Posterior cingulate gyrus (tissue), 11 donors: ENCODE results near the gene CARM1.
A peak's percentile ranks its signal among the peaks of the same experiment; 100 is the strongest.
"Not testable (repeated sequence)": the region's sequence is repeated elsewhere in the genome, so short reads cannot be mapped to it uniquely, and the experiment has no call there.

Source experiments
- DNase-seq, 10 donors: peaks; one replicate each; pipeline versions ENCODE4 v3.0.0 to v3.0.0-alpha.2; 2020 to 2021; ENCODE audit warnings: mixed read lengths in 3 of 10
- intact Hi-C: fragments of 100-400 bp; cut with DNase I; formaldehyde crosslinking; loops from one replicate; pipeline ENCODE4 v1.15.1; 2023

CARM1 gene

DNA sequence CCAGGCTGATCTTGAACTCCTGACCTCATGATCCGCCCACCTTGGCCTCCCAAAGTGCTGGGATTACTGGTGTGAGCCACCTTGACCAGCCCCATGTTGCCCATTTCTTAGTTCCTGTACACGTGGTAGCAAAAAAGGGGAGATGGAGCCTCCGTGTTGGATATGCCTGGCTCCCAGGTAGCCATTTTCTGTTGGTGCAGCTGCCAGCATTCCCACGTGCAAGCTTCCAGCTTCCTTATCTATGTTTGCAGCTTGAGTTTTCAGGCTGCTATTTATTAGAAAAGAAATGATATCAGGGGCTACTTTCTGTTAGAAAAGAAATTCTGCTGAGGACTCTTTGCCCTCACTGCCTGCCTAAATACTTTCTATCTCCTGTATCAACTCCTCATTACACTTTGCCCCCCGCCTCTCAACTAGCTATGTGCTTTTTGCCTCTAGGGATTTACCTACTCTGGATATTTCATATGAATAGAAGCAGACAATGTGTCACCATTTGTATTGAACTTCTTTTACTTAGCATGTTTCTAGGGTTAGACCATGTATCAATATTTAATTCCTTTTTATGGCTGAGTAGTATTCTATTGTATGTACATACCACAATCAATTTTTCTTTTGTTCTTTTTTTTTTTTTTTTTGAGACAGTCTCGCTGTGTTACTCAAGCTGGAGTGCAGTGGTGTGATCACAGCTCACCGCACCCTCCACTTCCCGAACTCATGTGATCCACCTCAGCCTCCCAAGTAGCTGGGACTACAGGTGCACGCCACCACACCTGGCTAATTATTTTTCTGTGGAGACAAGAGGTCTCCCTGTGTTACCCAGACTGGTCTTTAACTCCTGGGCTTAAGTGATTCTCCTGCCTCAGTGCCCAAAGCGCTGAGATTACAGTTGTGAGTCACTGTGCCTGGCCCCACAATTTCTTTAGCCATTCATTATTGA lies 32.0 kb upstream of the CARM1 start:
- DNase-seq, result peak in 1 of 10 donors; percentile 24
- intact Hi-C loops, result loop anchor here (10.0 kb wide), 1 partner anchor 125 kb away; the partner anchor contains the start of gene DNM2

DNA sequence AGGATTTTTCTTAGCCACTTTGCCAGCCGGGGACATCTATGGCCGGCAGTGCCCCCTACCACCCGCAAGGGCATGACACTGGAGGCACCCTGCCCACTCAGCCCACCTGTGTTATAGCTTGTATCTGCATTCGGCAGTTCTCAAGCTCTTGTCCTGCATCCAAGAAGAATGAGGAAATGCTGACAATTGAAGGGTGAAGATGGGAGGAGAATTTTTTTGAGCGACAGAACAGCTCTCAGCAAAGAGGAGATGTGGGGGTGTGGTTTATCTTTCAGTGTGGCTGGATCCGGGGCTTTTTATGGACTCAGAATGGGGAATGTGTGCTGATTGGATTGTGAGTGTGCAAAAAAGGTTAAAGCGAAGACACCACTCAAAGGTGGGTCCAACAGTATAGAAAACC lies 28.6 kb upstream of the CARM1 start:
- no peak for DNase-seq
- intact Hi-C loops, result no loop called here

DNA sequence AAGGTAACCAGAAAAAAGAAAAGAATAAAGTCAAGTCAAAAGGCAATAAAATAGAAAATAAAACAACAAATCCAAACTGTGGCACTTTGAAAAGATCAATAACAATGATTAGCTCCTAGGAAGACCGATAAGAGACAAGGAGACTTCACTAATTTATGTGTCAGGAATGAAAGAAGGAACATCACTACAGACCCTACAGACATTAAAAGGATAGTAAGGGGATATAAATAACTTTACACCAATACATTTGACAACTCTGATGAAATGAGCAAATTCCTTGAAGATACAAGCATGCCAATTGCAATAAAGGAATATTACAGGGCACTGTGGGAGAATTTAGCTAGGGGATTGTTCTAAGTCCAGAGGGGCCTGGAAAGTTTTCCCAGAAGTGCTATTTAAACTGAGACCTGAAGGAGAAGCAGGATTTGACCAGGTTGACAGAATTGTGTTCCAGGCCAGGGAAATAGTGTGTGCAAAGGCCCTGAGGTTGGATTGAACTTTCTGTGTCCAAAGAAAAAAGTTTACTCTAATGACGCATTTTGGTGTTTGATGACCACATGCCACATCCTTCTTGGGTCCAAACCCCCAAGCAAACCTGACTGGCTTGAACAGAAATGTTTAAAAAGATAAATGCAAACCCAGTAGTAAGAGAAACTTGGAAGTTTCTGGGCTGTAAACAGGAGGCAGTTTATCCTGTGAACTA lies 24.7 kb upstream of the CARM1 start:
- intact Hi-C loops, result no loop called here
- no peak for DNase-seq

DNA sequence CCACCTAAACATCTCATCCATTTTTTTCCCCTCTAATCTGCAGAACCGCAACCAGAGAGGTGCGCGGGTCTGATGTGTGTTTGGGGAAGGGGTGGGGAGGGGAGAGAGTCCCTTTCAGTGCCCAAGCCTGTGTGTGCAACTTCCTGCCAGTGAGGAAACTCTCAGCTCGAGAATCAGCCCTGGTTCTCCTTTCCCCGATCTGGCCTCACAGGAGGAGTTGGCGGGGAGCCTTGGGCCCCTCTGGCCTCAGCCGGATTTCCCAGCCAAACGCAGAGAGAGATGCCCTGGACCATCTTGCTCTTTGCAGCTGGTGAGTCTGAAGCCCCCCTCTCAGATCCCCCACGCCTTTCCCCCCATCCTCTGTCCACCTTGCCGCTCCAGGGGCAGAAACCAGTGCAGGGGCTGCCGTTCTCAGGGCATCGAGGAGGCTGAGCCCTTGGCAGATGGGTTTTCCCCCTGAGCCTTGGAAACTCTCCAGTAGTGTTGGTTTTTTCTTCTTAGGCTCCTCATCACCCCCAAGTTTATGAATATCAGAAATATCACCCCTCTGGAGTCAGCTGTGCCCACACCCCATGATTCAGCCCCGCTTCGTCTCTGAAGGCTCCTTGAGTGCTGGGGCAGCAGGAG lies 23.0 kb upstream of the CARM1 start, which contains the start of gene C19orf38:
Gene C19orf38 (plus strand): TSS at position 186 of the 627 bp plus-strand sequence. CDS start 94 bp downstream, at position 280.
- DNase-seq, result no peak
- intact Hi-C loops, result no loop called here

DNA sequence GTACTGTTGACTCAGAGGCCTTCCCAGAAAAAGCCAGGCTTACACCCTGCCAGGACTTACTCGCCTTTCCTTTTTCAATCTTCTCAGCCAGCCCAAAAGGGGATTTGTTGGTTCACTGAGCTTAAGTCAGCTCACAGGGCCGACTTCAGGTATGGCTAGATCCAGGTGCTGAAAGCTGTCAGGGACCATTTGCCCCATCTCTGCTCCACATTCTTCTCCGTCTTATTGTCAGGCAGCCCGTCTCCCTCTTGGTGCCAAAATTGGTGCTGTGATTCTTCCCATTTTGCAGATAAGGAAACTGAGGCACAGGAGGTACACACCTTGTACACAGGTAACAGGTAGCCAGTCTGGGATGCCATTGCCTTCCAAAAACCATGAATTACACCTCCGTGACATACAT lies 20.7 kb upstream of the CARM1 start:
- intact Hi-C loops, result no loop called here
- no peak for DNase-seq

DNA sequence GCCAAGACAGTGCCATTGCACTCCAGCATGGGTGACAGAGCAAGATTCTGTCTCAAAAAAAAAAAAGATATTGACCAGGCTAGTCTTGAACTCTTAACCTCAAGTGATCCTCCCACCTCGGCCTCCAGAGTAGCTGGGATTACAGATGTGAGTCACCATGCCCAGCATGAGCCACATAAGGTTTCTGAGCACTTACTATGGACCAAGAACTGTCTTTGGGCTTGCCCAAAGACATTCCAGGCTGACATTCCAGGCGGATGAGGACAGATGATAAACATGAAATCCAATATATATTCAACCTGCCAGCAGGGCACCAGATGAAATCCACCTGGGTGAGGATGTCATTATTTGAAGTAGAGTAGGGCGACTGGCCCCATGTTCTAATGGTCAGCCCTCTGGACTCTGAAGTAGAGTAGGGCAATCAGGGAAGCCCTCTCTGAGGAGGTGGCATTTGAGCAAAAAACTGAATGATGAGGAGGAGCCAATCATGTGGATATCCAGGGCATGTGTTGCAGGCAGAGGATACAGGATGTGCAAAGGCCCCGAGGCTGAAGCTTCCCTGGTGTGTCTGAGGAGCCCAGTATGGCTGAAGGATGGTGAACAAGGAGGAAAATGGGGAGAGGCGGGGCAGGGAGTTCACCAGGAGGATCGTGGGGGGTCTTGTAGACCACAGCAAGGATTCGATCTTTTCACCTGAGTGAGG lies 19.1 kb upstream of the CARM1 start:
- intact Hi-C loops, result no loop called here

DNA sequence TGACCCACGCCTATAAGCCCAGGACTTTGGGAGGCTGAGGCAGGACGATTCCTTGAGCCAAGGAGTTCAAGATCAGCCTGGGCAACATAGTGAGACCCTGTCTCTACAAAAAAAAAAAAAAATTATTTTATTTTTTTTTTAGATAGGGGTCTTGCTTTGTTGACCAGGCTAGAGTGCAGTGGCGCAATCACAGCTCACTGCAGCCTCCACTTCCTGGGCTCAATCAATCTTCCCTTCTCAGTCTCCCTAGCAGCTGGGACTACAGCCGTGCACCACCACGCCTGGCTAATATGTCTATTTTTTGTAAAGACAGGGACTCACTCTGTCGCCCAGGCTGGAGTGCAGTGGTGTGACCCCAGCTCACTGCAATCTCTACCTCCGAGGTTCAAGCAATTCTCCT lies 18.4 kb upstream of the CARM1 start:
- DNase-seq, result no peak
- intact Hi-C loops, result no loop called here

More for the DNA sequence above, 19.1 kb upstream of the CARM1 start:
- no peak for DNase-seq

DNA sequence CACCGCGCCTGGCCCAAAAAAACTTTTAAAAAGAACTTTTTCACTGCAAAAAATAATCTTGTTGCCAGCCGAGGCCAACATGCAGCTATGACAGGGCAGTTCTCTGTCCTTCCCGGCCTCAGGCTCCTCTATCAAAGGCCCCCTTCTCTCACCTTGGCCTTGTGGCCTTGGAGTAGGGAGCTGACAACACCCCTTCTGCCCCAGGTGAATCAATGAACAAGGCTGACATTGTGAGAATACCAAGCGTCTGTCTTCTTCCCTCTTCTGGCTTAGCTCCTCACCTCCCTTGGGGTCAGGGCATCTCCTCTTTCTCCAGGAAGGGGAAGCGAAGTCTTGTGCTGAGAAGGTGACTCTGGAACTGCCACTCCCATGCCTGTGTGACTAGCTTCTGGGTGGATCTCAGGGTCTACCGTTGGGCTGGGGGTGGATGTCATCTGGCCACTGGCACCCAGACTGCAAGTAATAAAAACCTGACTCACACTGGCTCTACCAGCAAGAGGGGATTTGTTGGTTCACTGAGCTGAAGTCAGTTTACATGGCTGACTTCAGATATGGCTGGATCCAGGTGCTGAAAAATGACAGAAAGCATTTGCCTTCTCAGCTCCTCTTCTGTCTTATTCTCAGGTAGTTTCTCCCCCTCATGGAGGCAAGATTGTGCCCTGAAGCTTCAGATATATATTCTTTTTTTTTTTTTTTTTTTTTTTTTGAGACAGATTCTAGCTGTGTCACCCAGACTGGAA lies 16.8 kb upstream of the CARM1 start:
- DNase-seq, result no peak
- intact Hi-C loops, result no loop called here

DNA sequence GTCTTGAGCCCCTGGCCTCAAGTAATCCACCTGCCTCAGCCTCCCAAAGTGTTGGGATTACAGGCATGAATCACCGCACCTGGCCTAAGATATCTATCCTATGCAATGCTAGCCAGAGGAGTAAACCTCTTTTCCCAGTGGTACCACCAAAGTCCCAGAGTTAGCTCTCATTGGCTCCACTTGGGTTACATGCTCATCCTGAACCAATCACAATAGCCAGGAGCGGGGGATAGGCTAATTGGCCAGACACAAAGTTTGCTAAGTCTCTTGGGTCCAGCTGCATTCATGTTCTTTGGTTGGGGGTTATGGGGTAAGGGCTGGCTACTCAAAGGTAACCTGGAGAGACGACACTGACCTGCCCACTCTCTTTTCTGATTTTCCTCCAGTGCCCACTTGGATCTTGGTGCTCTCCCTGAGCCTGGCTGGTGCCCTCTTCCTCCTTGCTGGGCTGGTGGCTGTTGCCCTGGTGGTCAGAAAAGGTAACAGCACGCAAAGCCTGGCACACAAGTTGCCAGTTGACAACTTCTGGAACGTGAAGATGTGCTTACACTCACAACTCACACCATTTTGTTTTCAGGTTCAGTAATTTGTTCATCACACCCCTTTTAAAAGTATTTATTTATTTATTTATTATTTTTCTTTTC lies 15.4 kb upstream of the CARM1 start:
- no peak for DNase-seq
- intact Hi-C loops, result no loop called here

DNA sequence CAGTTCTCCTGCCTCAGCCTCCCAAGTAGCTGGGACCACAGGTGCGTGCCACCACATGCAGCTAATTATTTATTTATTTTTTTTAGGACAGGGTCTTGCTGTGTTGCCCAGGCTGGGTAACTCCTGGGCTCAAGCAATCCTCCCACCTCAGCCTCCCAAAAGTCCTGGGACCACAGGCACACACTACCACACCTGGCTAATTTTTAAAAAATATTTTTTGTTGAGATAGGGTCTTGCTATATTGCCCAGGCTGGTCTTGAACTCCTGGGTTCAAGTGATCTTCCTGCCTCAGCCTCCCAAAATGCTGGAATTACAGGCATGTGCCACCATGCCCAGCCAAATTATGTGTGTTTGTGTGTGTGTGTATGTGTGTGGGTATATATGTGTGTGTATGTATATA lies 14.5 kb upstream of the CARM1 start:
- intact Hi-C loops, DNase-seq: not testable (repeated sequence)

DNA sequence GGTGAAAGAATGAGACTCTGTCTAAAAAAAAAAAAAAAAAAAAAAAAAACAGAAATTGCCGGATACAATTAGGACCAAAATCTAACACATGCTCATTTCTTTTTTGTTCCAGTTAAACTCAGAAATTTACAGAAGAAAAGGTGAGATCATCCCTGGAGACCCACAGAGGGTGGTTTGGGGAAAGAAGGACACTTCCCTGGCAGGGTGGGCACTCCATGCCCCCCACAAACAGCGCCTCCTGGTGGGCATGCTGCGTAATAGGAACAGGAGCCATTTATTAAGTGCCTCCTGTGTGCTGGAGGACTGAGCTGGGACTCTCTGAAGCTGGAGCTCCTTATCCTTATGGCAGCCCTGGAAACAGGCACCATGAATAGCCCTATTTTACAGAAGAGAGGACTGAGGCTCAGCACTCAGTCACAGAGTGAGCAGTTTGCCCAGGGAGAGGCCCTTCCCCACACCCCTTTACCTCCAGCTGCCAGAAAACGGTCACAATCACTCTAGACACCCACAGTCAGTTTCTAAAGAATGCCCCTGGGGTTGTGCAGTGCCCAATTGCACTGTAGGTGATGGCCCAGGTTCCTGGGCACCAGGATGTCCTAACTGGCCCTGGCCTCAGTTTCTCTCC lies 13.0 kb upstream of the CARM1 start:
- DNase-seq, result no peak

DNA sequence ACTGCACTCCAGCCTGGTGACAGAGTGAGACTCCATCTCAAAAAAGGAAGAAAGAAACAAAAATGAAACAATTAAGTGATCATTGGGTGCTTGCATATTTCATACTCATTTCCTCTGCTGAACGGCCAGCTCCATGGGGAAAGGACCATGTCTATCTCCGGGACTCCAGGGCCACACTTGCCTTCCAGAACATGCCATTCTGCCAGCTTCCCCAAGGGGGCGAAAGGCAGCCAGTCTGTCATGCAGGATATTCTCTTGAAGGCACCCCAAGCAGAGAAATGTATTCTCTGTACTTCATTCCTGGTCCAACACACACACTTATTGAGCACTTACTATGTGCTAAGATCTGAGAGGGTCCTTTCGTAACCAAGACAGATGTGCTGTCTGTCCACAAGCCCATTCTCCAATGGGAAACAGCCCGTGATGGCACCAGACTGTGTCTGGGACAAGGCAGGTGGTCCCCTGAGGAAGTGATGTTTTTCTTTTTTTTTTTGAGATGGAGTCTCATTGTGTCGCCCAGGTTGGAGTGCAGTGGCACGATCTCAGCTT lies 10.2 kb upstream of the CARM1 start:
- DNase-seq, result no peak
- intact Hi-C loops, result loop anchor here (5.0 kb wide), 2 partner anchors 94 to 144 kb away; partner anchors contain the start of gene DNM2

More for the DNA sequence above, 13.0 kb upstream of the CARM1 start:
- intact Hi-C loops, result no loop called here

DNA sequence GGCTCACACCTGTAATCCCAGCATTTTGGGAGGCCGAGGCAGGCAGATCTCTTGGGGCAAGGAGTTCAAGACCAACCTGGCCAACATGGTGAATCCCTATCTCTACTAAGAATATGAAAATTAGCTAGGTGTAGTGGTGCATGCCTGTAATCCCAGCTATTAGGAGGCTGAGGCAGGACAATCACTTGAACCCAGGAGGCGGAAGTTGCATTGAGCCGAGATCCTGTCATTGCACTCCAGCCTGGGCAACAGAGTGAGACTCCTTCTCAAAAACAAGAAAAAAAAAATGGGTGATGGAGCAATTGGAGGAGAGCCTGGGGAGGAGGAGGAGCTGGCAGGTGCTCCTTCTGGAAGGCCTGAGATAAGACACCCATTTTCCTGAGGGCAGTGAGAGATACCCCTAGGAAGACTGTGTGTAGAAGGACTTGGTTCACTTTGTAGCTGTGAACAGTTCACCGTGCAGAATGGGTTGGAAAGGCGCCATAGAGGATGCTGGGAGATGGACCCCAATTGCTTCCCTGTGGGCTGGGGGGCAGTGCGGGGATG lies 8.7 kb upstream of the CARM1 start:
- intact Hi-C loops, result loop anchor here (5.0 kb wide), 2 partner anchors 95 to 145 kb away; partner anchors contain the start of gene DNM2
- no peak for DNase-seq

DNA sequence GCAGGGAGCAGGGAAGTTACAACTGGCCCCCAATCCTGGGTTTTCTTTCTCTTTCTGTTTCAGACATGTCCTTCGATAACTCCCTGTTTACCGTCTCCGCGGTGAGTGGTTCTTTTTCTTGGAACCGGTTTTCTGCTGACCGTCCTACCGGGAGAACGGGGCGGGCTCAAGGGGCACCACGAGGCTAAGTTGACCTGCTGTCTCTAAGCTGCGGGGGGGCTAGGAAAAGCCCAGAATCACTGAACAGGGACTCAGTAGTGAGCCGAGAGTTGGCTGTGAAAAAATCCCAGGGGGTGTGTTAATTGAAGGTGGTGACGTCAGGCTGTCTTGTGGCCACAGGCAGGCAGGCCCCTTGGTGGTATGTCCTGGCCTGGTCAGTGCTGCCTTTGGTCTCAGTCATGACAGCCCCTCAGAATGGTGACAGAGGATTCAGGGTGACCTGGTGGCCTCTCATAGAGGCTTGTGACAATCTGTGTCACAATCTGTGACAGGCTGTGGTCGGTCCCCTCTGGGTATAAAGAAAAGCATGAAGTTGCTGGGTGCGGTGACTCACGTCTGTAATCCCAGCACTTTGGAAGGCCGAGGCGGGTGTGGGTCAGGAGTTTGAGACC lies 8.1 kb upstream of the CARM1 start:
- intact Hi-C loops, result loop anchor here (5.0 kb wide), 2 partner anchors 96 to 146 kb away; partner anchors contain the start of gene DNM2
- DNase-seq, result no peak

DNA sequence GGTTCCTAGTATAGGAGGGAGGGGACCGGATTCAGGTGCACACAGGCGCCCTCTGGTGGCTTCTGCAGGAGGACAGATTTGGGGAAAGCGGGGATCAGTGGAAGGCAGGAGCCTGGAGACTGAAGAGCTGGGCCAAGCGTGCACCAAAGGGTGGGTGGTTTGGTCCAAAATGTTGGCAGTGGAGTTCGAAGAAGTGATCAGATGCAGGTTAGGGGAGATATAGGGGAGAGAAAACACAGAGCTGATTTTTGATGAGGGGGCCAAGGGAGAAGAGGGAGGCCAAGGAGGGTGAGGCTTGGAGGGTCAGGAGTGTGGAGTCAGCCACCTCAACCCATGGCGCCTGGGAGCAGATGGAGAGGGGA lies 6.8 kb upstream of the CARM1 start:
- intact Hi-C loops, result loop anchor here (5.0 kb wide), 2 partner anchors 97 to 147 kb away; partner anchors contain the start of gene DNM2
- peak; percentile 62 to 97 (median 88) for DNase-seq

DNA sequence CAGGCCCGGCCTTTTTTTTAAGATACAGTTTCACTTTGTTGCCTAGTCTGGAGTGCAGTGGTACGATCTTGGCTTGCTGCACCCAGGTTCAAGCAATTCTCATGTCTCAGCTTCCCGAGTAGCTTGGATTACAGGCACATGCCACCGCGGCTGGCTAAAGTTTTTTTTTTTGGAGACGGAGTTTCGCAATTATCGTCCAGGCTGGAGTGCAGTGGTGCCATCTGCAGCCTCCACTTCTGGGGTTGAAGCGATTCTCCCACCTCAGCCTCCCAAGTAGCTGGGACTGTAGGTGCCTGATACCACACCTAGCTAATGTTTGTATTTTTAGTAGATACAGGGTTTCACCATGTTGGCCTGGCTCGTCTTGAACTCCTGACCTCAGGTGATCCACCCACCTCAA lies 4.9 kb upstream of the CARM1 start:
- no peak for DNase-seq
- intact Hi-C loops, result no loop called here

DNA sequence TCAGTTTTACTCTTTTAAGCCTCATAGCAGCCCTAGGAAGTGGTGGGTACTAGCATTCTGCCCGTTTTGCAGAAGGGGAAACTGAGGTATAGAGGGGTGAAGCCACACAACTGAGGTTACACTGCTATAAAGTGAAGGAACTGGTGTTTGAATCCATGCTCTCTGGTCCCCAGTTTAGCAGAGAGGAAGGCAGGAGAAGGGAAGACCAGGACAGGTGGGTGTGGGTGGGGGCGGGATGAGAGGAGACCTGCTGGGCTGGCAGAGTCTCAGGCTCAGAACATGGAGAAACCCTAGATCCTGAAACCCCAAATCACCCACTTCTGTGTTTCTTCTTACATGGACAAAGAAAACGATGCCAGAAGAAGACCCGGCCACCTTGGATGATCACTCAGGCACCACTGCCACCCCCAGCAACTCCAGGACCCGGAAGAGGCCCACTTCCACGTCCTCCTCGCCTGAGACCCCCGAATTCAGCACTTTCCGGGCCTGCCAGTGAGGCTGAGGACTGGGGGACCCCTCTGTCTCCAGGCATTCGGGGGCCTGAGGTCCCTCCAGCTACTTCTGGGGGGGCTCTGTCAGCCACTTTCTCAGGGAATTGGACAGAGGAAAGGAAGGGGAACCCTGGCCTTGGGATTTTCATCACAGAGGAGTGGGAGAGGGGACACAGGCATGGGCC lies 2.3 kb upstream of the CARM1 start:
- intact Hi-C loops, result no loop called here

More for the DNA sequence above, 2.3 kb upstream of the CARM1 start:
- no peak for DNase-seq
